GM19035 (cell line): ENCODE results near the gene C22orf31.
"Not testable (repeated sequence)": the region's sequence is repeated elsewhere in the genome, so short reads cannot be mapped to it uniquely, and the experiment has no call there.

Source experiments
- ATAC-seq: cut with Tn5 transposase; IDR thresholded peaks from one replicate; pipeline ENCODE4 v1.9.1; 2021; ENCODE audit not compliant: unreplicated experiment

C22orf31 gene

DNA sequence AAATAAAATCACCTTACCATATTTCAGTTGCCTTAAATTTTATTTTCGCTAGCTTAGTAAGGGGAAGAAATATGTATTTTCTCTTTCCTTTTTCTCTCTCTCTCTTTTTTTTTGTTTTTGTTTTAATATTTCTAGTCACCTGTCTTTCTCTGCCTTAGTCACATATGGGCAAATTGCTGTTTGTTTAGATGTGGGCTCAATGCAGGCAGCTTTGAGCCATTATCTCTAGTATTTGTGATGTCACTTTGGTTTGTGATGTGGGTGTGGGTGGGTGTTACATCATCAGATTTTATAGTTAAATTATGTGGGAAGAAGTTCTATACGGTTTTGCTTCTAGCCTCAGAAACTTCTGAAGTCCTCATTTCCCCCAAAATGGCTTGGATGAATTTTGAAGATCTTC lies at the start of gene C22orf31:
TSS of gene C22orf31 (minus strand) at position 59 of the 400 bp plus-strand sequence. CDS start at position 20, 39 bp downstream.
- ATAC-seq, result no peak

DNA sequence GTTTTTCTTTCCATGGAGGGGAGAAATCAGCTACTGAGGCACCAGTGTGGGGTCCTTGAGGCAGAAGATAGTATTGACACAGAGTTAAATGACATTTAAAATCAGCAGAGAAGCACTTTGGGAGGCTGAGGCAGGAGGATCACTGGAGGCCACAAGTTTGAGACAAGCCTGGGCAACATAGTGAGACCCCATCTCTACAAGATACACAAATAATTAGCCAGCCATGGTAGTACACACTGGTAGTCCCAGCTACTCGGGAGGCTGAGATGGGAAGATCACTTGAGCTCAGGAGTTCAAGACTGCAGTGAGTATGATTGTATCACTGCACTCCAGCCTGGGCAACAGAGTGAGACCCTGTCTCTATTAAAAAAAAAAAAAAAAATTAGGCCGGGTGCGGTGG lies 49.3 kb upstream of the C22orf31 start:
- no peak for ATAC-seq

GRCh38 chr22:29109822-29110221 lies 48.2 kb upstream of the C22orf31 start:
- ATAC-seq, result no peak

GRCh38 chr22:29108137-29108536 lies 46.5 kb upstream of the C22orf31 start:
- no peak for ATAC-seq

GRCh38 chr22:29106839-29107238 lies 45.2 kb upstream of the C22orf31 start:
- no peak for ATAC-seq

DNA sequence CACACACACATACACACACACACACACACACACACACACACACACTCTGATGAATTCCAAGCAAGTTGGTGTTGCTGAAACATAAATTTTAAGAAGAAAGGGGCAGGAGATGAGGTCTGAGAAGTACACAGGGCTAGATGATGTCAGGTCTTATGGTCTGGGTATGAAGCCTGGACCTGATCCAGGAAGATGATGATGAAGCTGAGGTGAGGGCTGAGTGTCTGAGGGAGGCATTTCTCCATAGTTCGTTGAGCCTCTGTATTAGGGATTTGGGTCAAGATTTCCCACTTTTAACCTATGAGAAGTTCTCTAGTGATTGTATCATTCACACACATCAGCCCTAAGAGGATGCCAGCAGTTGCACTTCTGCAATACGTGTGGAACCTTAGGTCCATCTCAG lies 43.8 kb upstream of the C22orf31 start:
- no peak for ATAC-seq

DNA sequence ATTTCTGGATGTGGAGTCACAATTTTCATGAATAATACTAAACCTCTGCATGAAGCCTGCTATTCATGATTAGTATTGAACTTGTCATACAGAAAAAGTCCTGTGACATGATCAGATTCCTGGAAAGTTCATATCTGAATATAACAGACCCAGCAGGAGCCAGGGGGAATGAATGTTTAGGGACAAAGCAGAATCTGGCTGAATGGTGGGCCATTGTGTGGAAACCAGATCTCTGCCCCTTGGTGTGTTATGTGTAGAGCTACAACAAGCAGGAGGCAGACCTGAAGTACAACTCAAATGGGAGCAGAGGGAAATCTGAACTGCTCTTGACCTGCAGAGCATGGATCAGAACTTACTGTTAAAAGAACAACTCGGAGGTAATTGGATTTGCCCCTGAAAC lies 41.5 kb upstream of the C22orf31 start:
- no peak for ATAC-seq

DNA sequence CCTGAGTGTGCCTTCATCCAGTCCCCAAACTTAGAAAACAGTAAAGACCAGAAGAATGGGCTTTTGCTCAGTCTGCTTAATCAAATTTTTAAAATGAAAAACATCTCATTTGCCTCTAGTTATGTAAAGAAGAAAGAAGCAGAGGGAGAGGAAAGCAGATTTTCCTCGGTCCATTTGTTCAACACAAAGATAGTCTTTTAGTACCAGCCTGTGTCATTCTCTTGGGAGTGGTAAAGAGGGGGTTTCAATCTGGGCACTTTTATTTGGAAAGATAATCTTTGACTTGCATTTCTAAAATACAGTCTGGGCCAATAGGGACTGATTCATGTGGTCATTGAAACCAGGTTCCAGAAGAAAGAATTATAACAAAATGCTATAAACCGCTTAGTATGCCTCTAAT lies 40.7 kb upstream of the C22orf31 start:
- no peak for ATAC-seq

- ATAC-seq, result no peak
These were observed 36.7 kb upstream of the C22orf31 start for GRCh38 chr22:29098296-29098695.

GRCh38 chr22:29096736-29097669 lies 35.4 kb upstream of the C22orf31 start:
- no peak for ATAC-seq

DNA sequence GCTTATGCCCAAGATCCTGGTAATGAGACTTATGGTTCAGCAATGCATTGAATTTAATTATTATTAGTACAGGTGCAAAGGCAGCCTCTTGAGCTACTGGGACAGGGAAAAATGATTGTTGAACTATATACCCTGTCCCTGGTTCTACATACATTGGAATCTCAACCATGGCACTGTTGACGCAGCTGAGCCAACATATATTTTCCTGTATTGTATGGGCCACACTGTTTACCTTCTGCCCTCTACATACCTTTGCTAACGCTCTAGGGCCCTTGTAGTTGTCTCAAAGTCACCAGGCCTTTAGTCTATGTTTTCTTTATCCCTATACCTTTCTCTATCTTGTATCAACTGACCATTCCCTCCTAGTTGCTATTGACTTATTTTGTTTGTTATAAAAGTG lies 33.8 kb upstream of the C22orf31 start:
- no peak for ATAC-seq

DNA sequence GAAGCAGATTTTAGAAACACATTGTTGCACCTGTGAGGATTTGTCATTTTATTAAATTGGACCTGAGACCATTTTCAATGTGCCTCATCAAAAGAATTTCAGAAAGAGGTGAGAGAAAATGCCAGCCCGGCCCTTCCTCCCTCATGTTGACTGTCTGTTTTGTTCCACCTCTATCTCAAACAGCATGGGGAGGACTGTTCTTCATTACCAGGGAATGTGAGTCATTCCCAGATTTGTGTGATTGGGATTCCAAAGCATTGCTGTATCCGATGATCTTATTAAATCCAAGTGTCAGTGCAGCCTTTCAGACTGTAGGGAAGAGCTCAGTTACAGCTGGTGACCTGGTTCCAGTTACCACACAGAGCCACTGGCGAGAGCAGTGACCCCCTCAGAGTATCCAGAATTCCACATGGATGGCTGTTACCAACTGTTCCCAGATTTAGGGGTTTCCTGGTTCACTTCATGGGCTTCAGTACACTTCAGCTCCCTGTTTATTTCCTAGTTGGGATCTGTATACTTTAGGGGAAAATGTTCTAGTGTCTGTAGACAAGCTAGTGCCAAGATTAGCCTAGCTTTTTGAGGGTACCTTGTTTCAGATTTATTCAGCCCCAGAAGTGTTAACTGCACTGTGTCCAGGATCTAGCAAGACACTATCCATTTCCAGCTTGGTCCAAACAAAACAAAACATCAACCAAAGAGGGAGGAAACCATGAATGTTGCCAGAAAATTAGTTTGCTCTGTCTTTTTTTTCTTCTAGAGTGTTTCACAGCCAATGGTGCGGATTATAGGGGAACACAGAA lies 32.1 kb upstream of the C22orf31 start:
- no peak for ATAC-seq

DNA sequence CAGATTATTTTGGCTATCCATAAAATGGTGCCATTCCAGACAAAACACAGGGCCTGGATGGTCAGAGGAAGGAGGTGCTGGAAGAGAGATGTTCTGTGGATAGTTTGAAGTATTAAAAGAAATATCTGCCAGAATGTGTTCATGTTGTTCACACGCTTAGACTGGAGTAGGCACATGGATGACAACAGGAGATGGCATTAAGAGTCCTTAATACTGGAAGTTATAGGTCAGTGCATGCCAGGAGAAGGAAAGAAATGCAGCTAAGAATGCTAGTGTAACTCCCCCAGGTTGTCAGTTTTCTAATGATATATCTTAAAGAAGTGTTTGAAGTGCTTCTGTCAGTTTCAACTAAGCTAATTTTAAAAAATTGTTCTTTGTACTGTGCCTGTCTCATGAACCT lies 31.4 kb upstream of the C22orf31 start:
- no peak for ATAC-seq

- ATAC-seq, result no peak
These were observed 30.6 kb upstream of the C22orf31 start for GRCh38 chr22:29092243-29092642.

DNA sequence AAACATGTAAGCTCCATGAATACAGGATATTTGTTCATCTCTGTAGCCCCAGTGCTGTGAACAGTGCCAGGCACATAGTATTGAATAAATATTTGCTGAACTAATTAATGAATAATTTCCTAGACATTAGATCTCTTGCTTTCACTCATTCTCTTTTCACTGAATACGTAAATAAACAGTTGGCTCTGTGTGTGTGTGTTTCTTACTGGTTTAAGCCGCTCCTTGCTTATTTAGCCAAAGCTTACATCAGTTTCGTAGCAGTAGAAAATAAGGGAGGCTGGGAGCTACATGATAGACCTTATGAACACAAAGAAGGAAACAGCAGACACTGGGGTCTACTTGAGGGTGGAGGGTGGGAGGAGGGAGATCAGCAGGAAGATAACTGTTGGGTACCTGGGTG lies 28.4 kb upstream of the C22orf31 start:
- ATAC-seq, result no peak

GRCh38 chr22:29089507-29089906 lies 27.9 kb upstream of the C22orf31 start:
- ATAC-seq, result no peak

DNA sequence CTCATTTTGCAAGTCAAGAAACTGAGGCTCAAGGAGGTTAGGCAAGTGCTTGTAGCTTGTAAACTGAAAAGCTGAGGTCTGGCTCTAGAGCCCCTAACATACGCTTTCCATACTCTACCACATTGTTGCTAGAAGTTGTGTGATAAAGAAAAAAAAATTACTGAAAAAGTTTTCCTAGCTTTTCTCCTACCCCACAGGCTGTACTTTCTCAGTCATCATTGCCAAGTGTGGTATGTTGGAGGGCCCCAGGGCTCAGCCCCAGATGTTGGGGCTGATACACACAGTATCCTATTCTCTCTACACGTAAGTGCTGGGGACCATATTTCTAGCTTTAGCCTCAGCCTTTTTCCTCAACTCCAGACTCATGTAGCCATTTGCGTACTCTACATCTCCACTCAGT lies 27.2 kb upstream of the C22orf31 start:
- no peak for ATAC-seq

DNA sequence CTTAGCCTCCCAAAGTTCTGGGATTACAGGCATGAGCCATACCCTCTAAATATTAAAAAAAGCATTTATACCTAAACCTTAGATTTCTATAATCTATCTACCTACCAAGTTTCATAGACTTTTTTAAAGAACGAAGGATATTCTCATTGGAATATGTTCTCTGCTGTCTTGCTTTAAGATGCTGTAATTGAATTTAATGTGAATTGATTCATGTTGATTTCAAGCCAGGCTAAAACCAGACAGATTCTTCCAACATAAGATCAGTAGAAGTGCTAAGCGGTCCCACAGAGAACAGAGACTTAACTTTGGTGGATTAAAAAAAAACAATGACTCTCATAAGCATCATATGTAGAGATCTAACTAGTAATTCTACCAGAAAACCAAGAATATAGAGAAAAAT lies 25.4 kb upstream of the C22orf31 start:
- no peak for ATAC-seq

- ATAC-seq, result no peak
These were observed 22.4 kb upstream of the C22orf31 start for GRCh38 chr22:29083933-29084591.

GRCh38 chr22:29083576-29083932 lies 21.9 kb upstream of the C22orf31 start:
- ATAC-seq, result not testable (repeated sequence)

- no peak for ATAC-seq
These were observed 21.4 kb upstream of the C22orf31 start for GRCh38 chr22:29082826-29083545.
